ENCODE results near the gene DNAJC19.

DNAJC19 gene

DNA sequence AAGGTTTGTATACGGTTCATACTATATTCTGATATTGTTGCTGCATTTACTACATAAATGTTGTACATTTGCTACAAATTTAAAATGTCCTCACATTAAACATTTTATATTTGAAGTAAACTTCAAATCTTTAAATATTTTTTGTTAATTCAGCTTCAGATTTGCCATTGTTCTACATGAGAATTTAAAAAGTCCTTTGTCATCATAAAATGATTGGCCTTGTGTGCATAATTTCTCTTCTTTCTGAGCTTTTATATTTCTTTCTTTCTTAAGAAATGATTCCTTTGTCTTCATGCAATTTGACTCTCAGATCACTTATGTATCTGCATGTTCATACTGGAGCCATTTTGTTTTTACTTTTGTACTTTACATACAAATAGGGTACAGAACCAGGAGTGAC lies 28.0 kb downstream of the DNAJC19 start:
- DNase-seq, result no peak

DNA sequence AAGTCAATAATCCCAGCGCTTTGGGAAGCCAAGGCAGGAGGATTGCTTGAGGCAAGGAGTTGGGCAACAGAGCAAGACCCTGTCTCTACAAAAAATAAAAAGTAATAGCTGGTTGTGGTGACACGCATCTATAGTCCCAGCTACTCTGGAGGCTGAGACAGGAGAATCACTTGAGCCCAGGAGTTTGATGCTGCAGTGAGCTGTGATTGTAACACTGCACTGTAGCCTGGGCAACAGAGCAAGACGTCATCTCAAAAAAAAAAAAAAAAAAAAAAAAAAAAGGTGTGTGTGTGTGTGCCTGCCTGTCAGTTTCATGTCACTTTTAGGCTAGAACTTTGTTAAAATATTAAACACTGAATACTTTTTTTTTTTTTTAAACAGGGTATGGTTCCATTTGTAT lies 28.4 kb downstream of the DNAJC19 start:
- DNase-seq, result no peak

DNA sequence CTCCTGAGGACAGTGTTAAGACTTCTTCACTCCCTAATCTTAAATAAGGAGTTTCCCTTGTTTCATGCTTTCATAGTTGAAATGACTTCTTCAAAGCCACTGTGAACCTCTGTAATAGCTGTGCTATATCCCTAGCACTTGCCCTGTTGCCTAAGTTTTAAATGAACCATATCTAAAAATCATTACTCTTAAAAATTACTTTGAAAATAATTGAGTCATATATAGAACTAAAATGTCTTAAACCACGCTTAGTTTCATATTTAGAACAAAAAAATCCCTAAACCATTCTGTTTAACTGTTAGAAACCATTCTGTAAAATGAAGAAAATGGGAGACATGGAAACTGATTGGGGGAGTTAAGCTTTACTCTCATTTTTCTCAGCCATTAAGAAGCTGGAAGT lies 29.8 kb downstream of the DNAJC19 start:
- no peak for DNase-seq

DNA sequence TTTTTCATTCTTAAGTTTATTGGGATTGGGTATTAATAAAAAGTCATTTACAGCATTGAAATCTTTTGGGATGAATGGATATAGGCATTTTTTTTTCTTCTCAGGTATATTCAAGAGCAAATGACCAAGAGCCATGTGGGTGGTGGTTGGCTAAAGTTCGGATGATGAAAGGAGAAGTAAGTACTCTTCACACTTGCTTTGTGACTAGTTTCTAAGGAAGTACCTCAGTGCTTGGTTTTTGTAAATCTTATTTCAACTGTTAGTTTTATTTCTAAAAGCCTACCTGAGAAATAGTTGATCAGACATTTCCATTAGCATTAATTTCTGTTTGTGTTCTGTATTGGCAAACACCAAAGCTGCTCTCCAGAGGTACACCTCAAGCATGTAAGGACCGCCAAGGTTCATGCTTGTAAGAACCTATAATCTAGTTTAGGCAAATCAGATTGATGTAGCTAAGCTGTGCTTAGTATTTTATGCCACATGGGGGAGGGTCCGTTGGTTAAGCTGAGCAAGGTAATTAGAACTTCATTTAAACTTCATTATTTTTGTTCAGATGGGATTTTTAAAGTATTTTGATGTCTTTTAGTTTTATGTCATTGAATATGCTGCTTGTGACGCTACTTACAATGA lies 41.7 kb downstream of the DNAJC19 start:
- DNase-seq, result no peak

DNA sequence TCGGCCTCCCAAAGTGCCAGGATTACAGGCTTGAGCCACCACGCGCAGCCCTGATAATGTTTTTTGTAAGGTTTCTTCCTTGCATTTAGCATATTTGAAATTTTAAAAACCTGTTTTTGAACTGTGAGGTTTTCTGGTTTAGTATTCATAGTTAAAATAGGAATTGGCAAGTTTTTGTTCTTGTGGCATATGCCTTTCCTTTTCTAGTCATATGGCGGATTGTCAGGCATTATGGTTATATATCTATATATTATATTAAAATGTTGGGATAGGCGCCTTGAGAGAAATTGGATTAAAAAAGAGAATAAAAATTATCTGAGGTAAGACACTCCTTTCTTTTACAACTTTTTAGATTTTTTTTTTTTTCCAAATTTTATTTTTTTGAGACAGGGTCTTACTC lies 48.7 kb downstream of the DNAJC19 start:
- DNase-seq, result no peak

DNA sequence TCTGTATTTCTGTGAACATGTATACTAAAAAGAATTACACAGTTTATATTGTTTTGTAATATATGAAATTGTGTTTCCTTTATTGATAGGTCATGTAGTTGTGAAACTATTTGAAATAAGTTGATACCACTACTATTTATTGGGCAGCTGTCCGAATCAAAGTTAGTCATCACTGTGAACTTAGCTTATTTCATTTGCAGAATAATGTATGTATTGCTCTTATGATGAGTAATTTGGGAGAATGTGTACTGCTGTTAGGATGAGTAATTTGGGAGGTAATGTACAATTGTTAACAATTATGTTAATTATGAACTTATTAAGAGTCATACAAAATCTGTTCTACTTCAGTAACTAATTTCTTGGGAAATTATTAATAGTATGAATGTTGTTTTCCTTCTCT lies 54.9 kb downstream of the DNAJC19 start:
- no peak for DNase-seq

Measured in nucleus accumbens (tissue), 56 donors.